ENCODE measurements around the gene ATP13A3.
"Not testable (repeated sequence)": the region's sequence is repeated elsewhere in the genome, so short reads cannot be mapped to it uniquely, and the experiment has no call there.

Gene ATP13A3

DNA sequence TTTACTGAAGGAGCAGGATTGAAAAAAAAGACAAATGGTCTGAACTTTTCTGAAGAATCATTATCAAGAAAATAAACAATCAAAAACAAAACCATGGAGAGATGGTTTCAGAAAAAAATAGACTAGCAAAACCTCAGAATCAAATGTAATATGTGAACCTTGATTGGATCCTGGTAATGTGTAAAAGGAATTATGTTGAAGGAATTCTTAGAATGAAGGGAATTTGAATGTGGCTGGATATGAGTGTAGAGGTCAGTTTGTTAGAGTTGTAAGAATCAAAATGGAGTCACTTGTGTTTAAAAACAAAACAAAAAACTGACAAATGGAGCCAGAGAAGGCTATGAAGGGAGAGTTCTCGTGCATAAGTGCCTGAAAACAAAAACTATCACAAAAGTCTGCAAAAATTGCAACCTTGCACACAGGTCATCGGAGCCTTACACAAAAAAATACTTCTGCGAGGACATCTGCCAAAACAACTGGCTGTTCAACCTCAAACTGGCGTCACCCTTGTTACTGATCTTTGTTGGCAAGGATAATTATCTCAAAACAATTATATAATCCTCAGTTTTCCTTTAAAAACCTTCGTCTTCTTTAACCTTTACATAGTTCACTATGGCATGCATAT, 19.1 kb upstream of the ATP13A3 start:
- WGBS (ENCODE audit: extremely low coverage, insufficient coverage, low lambda C conversion rate): no CpG with 5 or more reads among the region's 5 CpGs
- Histone ChIP-seq H4K5ac (ENCODE audit: low read length) (no peak overlapping the region), H3K27me3 (ENCODE audit: insufficient read depth, low read length, poor library complexity) (no peaks in the 10 kb centered on the region), H3K9ac (ENCODE audit: low read length) (no peak overlapping the region), H4K8ac (ENCODE audit: low read depth, low read length) (no peak overlapping the region), H3K36me3 (ENCODE audit: control insufficient read depth, insufficient read depth, low read length) (no peaks in the 10 kb centered on the region), H3K4me2 (ENCODE audit: low read length) (no peak overlapping the region), H2BK120ac (ENCODE audit: low read depth, low read length) (no peak overlapping the region), H3K4me1 (ENCODE audit: control insufficient read depth, low read depth, low read length) (no peaks in the 10 kb centered on the region), H2BK5ac (ENCODE audit: low read length) (no peak overlapping the region), H3K27ac (ENCODE audit: low read depth, low read length) (no peak overlapping the region), H2BK15ac (replicated peaks; ENCODE audit: low read depth) (no peak overlapping the region), H3K56ac (ENCODE audit: low read length) (no peak overlapping the region), H3K18ac (ENCODE audit: low read length) (no peak overlapping the region), H3K23ac (ENCODE audit: low read length) (no peak overlapping the region), H3K79me2 (ENCODE audit: control insufficient read depth, insufficient read depth, low read length) (no peaks in the 10 kb centered on the region), H3K4ac (ENCODE audit: low read depth, low read length) (no peak overlapping the region), H3K79me1 (ENCODE audit: low read length) (no peaks in the 10 kb centered on the region), H3K4me3 (ENCODE audit: low read length) (no peak overlapping the region), H2AK5ac (ENCODE audit: low read length) (no peak overlapping the region)
- no peak for DNase-seq

DNA sequence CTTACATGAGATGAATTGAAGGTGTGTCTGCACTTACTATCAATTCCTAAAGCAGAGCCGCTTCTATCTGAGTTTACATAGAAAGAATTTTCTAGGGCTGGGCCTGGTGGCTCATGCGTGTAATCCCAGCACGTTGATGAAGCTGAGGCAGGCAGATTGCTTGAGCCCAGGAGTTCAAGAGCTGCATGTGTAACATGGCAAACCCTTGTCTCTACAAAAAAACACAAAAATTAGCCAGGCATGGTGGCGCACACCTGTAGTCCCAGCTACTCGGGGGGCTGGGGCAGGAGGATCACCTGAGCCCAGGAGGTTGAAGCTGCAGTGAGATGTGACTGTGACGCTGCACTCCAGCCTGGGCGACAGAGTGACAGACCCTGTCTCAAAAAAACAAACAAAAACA, 18.1 kb upstream of the ATP13A3 start:
- Histone ChIP-seq H2BK15ac (replicated peaks; ENCODE audit: low read depth) (no peak overlapping the region), H3K23ac (ENCODE audit: low read length) (no peak overlapping the region), H3K4me1 (ENCODE audit: control insufficient read depth, low read depth, low read length) (no peaks in the 10 kb centered on the region), H2BK5ac (ENCODE audit: low read length) (no peak overlapping the region), H3K4ac (ENCODE audit: low read depth, low read length) (no peak overlapping the region), H3K79me1 (ENCODE audit: low read length) (no peaks in the 10 kb centered on the region), H3K4me3 (ENCODE audit: low read length) (no peak overlapping the region), H3K27ac (ENCODE audit: low read depth, low read length) (no peak overlapping the region), H2AK5ac (ENCODE audit: low read length) (no peak overlapping the region), H3K79me2 (ENCODE audit: control insufficient read depth, insufficient read depth, low read length) (no peaks in the 10 kb centered on the region), H4K8ac (ENCODE audit: low read depth, low read length) (no peak overlapping the region), H3K9ac (ENCODE audit: low read length) (no peak overlapping the region), H3K4me2 (ENCODE audit: low read length) (no peak overlapping the region), H3K56ac (ENCODE audit: low read length) (no peak overlapping the region), H3K36me3 (ENCODE audit: control insufficient read depth, insufficient read depth, low read length) (no peaks in the 10 kb centered on the region), H3K18ac (ENCODE audit: low read length) (no peak overlapping the region), H2BK120ac (ENCODE audit: low read depth, low read length) (no peak overlapping the region), H4K5ac (ENCODE audit: low read length) (no peak overlapping the region), H3K27me3 (ENCODE audit: insufficient read depth, low read length, poor library complexity) (no peaks in the 10 kb centered on the region)
- no peak for DNase-seq
- WGBS (ENCODE audit: extremely low coverage, insufficient coverage, low lambda C conversion rate): no CpG with 5 or more reads among the region's 7 CpGs

DNA sequence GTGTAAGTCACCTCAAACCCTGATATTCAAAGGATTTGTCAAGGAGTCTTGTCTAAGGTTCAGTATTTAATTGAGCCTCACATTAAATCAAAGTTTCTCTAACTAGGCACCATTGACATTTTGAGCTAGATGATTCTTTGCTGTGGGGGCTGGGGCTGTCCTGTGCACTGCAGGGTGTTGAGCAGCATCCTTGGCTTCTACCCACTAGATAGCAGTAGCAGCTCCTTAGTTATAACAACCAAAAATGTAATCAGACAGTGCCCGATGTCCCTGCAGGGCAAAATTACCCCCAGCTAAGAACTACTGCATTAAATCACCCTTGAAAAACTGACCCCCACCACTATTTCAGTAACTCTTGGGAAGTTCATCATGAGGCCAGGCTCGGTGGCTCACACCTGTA, 17.3 kb upstream of the ATP13A3 start:
- H4K5ac ChIP-seq (ENCODE audit: low read length): no peak overlapping the region
- H3K9ac ChIP-seq (ENCODE audit: low read length): no peak overlapping the region
- H2BK5ac ChIP-seq (ENCODE audit: low read length): no peak overlapping the region
- no peaks in the 10 kb centered on the region for H3K36me3 ChIP-seq (ENCODE audit: control insufficient read depth, insufficient read depth, low read length)
- H3K18ac ChIP-seq (ENCODE audit: low read length): no peak overlapping the region
- H3K27ac ChIP-seq (ENCODE audit: low read depth, low read length): no peak overlapping the region
- no peak overlapping the region for H2AK5ac ChIP-seq (ENCODE audit: low read length)
- H3K23ac ChIP-seq (ENCODE audit: low read length): no peak overlapping the region
- no peaks in the 10 kb centered on the region for H3K4me1 ChIP-seq (ENCODE audit: control insufficient read depth, low read depth, low read length)
- H3K79me2 ChIP-seq (ENCODE audit: control insufficient read depth, insufficient read depth, low read length): no peaks in the 10 kb centered on the region
- H3K79me1 ChIP-seq (ENCODE audit: low read length): no peaks in the 10 kb centered on the region
- H2BK15ac ChIP-seq (replicated peaks; ENCODE audit: low read depth): no peak overlapping the region
- no peak overlapping the region for H4K8ac ChIP-seq (ENCODE audit: low read depth, low read length)
- H2BK120ac ChIP-seq (ENCODE audit: low read depth, low read length): no peak overlapping the region
- no peak for DNase-seq
- H3K4ac ChIP-seq (ENCODE audit: low read depth, low read length): no peak overlapping the region
- no peak overlapping the region for H3K4me3 ChIP-seq (ENCODE audit: low read length)
- H3K4me2 ChIP-seq (ENCODE audit: low read length): no peak overlapping the region
- H3K56ac ChIP-seq (ENCODE audit: low read length): no peak overlapping the region
- H3K27me3 ChIP-seq (ENCODE audit: insufficient read depth, low read length, poor library complexity): no peaks in the 10 kb centered on the region
- WGBS (ENCODE audit: extremely low coverage, insufficient coverage, low lambda C conversion rate): no CpG with 5 or more reads among the region's 2 CpGs

DNA sequence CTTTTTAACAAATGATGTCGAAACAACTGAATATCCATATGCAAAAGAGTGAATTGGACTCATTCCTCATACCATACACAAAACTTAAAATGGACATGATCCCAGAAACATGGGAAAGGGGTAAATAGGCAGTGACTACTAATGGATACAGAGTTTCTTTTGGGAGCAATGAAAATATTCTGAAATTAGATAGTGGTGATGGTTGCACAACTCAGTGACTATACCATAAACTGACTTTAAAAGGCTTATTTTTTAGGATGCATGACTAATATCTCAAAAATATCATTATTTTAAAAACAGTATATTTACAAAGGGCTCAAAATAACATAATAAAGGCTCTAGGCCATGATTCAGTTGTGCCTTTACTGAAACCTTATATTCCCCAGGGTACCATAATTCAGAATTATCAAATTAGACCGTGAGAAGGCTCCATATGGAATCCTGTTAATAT, 16.3 kb upstream of the ATP13A3 start:
- Histone ChIP-seq H4K8ac (ENCODE audit: low read depth, low read length) (no peak overlapping the region), H3K79me1 (ENCODE audit: low read length) (no peaks in the 10 kb centered on the region), H2BK120ac (ENCODE audit: low read depth, low read length) (no peak overlapping the region), H3K4me2 (ENCODE audit: low read length) (no peak overlapping the region), H3K79me2 (ENCODE audit: control insufficient read depth, insufficient read depth, low read length) (no peaks in the 10 kb centered on the region), H3K27me3 (ENCODE audit: insufficient read depth, low read length, poor library complexity) (no peaks in the 10 kb centered on the region), H3K36me3 (ENCODE audit: control insufficient read depth, insufficient read depth, low read length) (no peaks in the 10 kb centered on the region), H2BK15ac (replicated peaks; ENCODE audit: low read depth) (no peak overlapping the region), H3K56ac (ENCODE audit: low read length) (no peak overlapping the region), H3K27ac (ENCODE audit: low read depth, low read length) (no peak overlapping the region), H4K5ac (ENCODE audit: low read length) (no peak overlapping the region), H3K4me1 (ENCODE audit: control insufficient read depth, low read depth, low read length) (no peaks in the 10 kb centered on the region), H3K9ac (ENCODE audit: low read length) (no peak overlapping the region), H3K23ac (ENCODE audit: low read length) (no peak overlapping the region), H3K4me3 (ENCODE audit: low read length) (no peak overlapping the region), H2BK5ac (ENCODE audit: low read length) (no peak overlapping the region), H2AK5ac (ENCODE audit: low read length) (no peak overlapping the region), H3K4ac (ENCODE audit: low read depth, low read length) (no peak overlapping the region), H3K18ac (ENCODE audit: low read length) (no peak overlapping the region)
- no peak for DNase-seq
- WGBS (ENCODE audit: extremely low coverage, insufficient coverage, low lambda C conversion rate): no CpG with 5 or more reads among the region's 2 CpGs

GRCh38 chr3:194500198-194500597, 13.4 kb upstream of the ATP13A3 start:
- Histone ChIP-seq H4K5ac (ENCODE audit: low read length) (no peak overlapping the region), H3K4me2 (ENCODE audit: low read length) (no peak overlapping the region), H3K4ac (ENCODE audit: low read depth, low read length) (no peak overlapping the region), H3K4me3 (ENCODE audit: low read length) (no peak overlapping the region), H3K18ac (ENCODE audit: low read length) (no peak overlapping the region), H3K27me3 (ENCODE audit: insufficient read depth, low read length, poor library complexity) (no peaks in the 10 kb centered on the region), H2BK5ac (ENCODE audit: low read length) (no peak overlapping the region), H3K79me1 (ENCODE audit: low read length) (no peaks in the 10 kb centered on the region), H3K36me3 (ENCODE audit: control insufficient read depth, insufficient read depth, low read length) (no peaks in the 10 kb centered on the region), H3K9ac (ENCODE audit: low read length) (no peak overlapping the region), H3K23ac (ENCODE audit: low read length) (no peak overlapping the region), H4K8ac (ENCODE audit: low read depth, low read length) (no peak overlapping the region), H3K4me1 (ENCODE audit: control insufficient read depth, low read depth, low read length) (no peaks in the 10 kb centered on the region), H3K56ac (ENCODE audit: low read length) (no peak overlapping the region), H2BK120ac (ENCODE audit: low read depth, low read length) (no peak overlapping the region), H2AK5ac (ENCODE audit: low read length) (no peak overlapping the region), H3K27ac (ENCODE audit: low read depth, low read length) (no peak overlapping the region), H3K79me2 (ENCODE audit: control insufficient read depth, insufficient read depth, low read length) (no peaks in the 10 kb centered on the region), H2BK15ac (replicated peaks; ENCODE audit: low read depth) (no peak overlapping the region)
- no peak for DNase-seq

DNA sequence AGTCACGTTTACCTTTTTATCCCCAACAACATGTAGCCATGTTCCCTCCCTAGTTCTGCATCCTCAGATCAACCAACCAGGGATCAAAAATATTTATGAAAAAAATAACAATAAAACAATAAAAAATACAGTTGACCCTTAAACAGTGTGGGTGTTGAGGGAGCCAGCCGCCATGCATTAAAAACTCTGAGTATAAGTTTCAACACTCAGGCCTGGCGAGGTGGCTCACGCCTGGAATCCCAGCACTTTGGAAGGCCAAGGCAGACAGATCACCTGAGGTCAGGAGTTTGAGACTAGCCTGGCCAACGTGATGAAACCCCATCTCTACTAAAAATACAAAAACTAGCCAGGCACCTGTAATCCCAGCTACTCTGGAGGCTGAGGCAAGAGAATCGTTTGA, 12.7 kb upstream of the ATP13A3 start:
- not testable (repeated sequence) for H3K18ac ChIP-seq (ENCODE audit: low read length); H3K9ac ChIP-seq (ENCODE audit: low read length); H3K4me3 ChIP-seq (ENCODE audit: low read length); H2BK120ac ChIP-seq (ENCODE audit: low read depth, low read length); H3K56ac ChIP-seq (ENCODE audit: low read length); H4K5ac ChIP-seq (ENCODE audit: low read length); H3K79me2 ChIP-seq (ENCODE audit: control insufficient read depth, insufficient read depth, low read length); H3K23ac ChIP-seq (ENCODE audit: low read length); H2BK5ac ChIP-seq (ENCODE audit: low read length); H2BK15ac ChIP-seq (replicated peaks; ENCODE audit: low read depth); H4K8ac ChIP-seq (ENCODE audit: low read depth, low read length); H3K4me1 ChIP-seq (ENCODE audit: control insufficient read depth, low read depth, low read length); H3K36me3 ChIP-seq (ENCODE audit: control insufficient read depth, insufficient read depth, low read length); H3K27me3 ChIP-seq (ENCODE audit: insufficient read depth, low read length, poor library complexity); DNase-seq; H3K27ac ChIP-seq (ENCODE audit: low read depth, low read length); H2AK5ac ChIP-seq (ENCODE audit: low read length); H3K4me2 ChIP-seq (ENCODE audit: low read length); H3K79me1 ChIP-seq (ENCODE audit: low read length); H3K4ac ChIP-seq (ENCODE audit: low read depth, low read length)
- no CpG with 5 or more reads among the region's 6 CpGs for WGBS (ENCODE audit: extremely low coverage, insufficient coverage, low lambda C conversion rate)

Data from mesendoderm (in vitro differentiated cells).